Neuronal stem cell (in vitro differentiated cells): ENCODE data around the gene TRPM5.

Source experiments
- DNase-seq: peaks from one replicate; pipeline ENCODE4 v3.0.0-alpha.2; 2013; ENCODE audit warnings: low spot score
- H2AFZ ChIP-seq: one replicate; pipeline ENCODE4 v1.6.1; 2013; ENCODE audit warnings: mild to moderate bottlenecking, low read length, inconsistent platforms
- H2AK5ac ChIP-seq: 2 replicates; pipeline ENCODE4 v1.6.1; 2013; ENCODE audit warnings: low read depth, mild to moderate bottlenecking, inconsistent platforms, low read length, moderate library complexity, mixed read lengths
- H2BK120ac ChIP-seq: 2 replicates; pipeline ENCODE4 v1.6.1; 2013; ENCODE audit warnings: low read depth, mild to moderate bottlenecking, inconsistent platforms, low read length, moderate library complexity, mixed read lengths
- H2BK12ac ChIP-seq: one replicate; pipeline ENCODE4 v1.6.1; 2013; ENCODE audit warnings: low read length, inconsistent platforms
- H2BK15ac ChIP-seq: 2 replicates; pipeline ENCODE4 v1.6.1; 2013; ENCODE audit warnings: mild to moderate bottlenecking, low read length, inconsistent platforms, mixed read lengths
- H2BK5ac ChIP-seq: one replicate; pipeline ENCODE4 v1.6.1; 2013; ENCODE audit warnings: inconsistent platforms, mild to moderate bottlenecking, low read length, moderate library complexity
- H3K14ac ChIP-seq: one replicate; pipeline ENCODE4 v1.6.1; 2013; ENCODE audit warnings: low read length, inconsistent platforms
- H3K18ac ChIP-seq: 2 replicates; pipeline ENCODE4 v1.6.1; 2013; ENCODE audit warnings: low read length, inconsistent platforms
- H3K23ac ChIP-seq: 2 replicates; pipeline ENCODE4 v1.6.1; 2013; ENCODE audit warnings: low read depth, mild to moderate bottlenecking, mixed read lengths, low read length, inconsistent platforms; ENCODE audit not compliant: poor library complexity
- H3K27ac ChIP-seq: replicated peaks from 3 replicates; pipeline ENCODE4 v1.5.1; 2013; ENCODE audit warnings: low read length, inconsistent platforms
- H3K27me3 ChIP-seq, 3 experiments: 2 replicates each; pipeline ENCODE4 v1.6.1; 2013; ENCODE audit warnings: low read length in 3 of 3, mild to moderate bottlenecking in 2 of 3, inconsistent platforms in 1 of 3, low read depth in 1 of 3, mixed read lengths in 1 of 3, moderate library complexity in 1 of 3; ENCODE audit not compliant: control insufficient read depth in 3 of 3, insufficient read depth in 3 of 3
- H3K36me3 ChIP-seq, 2 donors: replicated peaks in 1 of 2; 2 replicates each; pipeline ENCODE4 v1.6.1; 2013; ENCODE audit warnings: low read length in 2 of 2; ENCODE audit not compliant: control insufficient read depth in 2 of 2, insufficient read depth in 2 of 2
- H3K4ac ChIP-seq: 2 replicates; pipeline ENCODE4 v1.6.1; 2013; ENCODE audit warnings: inconsistent platforms, mild to moderate bottlenecking, low read length, moderate library complexity
- H3K4me1 ChIP-seq, 2 donors: 1 replicate in 1 of 2; 2 replicates in 1 of 2; pipeline ENCODE4 v1.6.1; 2013; ENCODE audit warnings: low read length in 2 of 2, low read depth in 1 of 2; ENCODE audit not compliant: control insufficient read depth in 2 of 2, insufficient read depth in 1 of 2
- H3K4me2 ChIP-seq: one replicate; pipeline ENCODE4 v1.6.1; 2013; ENCODE audit warnings: mild to moderate bottlenecking, low read length, inconsistent platforms; ENCODE audit not compliant: insufficient read depth, poor library complexity, severe bottlenecking
- H3K4me3 ChIP-seq, 2 donors: 2 replicates each; pipeline ENCODE4 v1.5.1; 2013; ENCODE audit warnings: low read length in 2 of 2, mild to moderate bottlenecking in 2 of 2, inconsistent platforms in 1 of 2, moderate library complexity in 1 of 2
- H3K79me1 ChIP-seq: one replicate; pipeline ENCODE4 v1.6.1; 2013; ENCODE audit warnings: low read depth, mild to moderate bottlenecking, inconsistent platforms, low read length, moderate library complexity
- H3K9ac ChIP-seq: one replicate; pipeline ENCODE4 v1.6.1; 2013; ENCODE audit warnings: mild to moderate bottlenecking, low read depth, low read length, inconsistent platforms; ENCODE audit not compliant: poor library complexity
- H3K9me3 ChIP-seq, 2 donors: replicated peaks in 1 of 2; 2 replicates each; pipeline versions ENCODE3 to v1.6.1; 2013; ENCODE audit warnings: low read length in 2 of 2, mild to moderate bottlenecking in 2 of 2, inconsistent platforms in 1 of 2, low read depth in 1 of 2, mixed read lengths in 1 of 2, moderate library complexity in 1 of 2; ENCODE audit not compliant: control insufficient read depth in 2 of 2, insufficient read depth in 1 of 2
- H4K8ac ChIP-seq: one replicate; pipeline ENCODE4 v1.6.1; 2013; ENCODE audit warnings: low read depth, mild to moderate bottlenecking, inconsistent platforms, low read length, moderate library complexity
- H4K91ac ChIP-seq: one replicate; pipeline ENCODE4 v1.6.1; 2013; ENCODE audit warnings: low read length, low read depth, mild to moderate bottlenecking, inconsistent platforms; ENCODE audit not compliant: poor library complexity
- WGBS, 2 donors: extraction: QIAGEN DNeasy Blood & Tissue Kit; methylation state at CpG; one replicate each; pipeline ENCODE4 v1.1.7; 2013; ENCODE audit warnings: missing lambda C conversion rate in 2 of 2, mixed read lengths in 1 of 2; ENCODE audit not compliant: insufficient read length in 2 of 2, insufficient replicate concordance in 1 of 2; ENCODE audit errors: extremely low coverage in 2 of 2; 5-methylcytosine and 5-hydroxymethylcytosine counted together

Gene TRPM5

DNA sequence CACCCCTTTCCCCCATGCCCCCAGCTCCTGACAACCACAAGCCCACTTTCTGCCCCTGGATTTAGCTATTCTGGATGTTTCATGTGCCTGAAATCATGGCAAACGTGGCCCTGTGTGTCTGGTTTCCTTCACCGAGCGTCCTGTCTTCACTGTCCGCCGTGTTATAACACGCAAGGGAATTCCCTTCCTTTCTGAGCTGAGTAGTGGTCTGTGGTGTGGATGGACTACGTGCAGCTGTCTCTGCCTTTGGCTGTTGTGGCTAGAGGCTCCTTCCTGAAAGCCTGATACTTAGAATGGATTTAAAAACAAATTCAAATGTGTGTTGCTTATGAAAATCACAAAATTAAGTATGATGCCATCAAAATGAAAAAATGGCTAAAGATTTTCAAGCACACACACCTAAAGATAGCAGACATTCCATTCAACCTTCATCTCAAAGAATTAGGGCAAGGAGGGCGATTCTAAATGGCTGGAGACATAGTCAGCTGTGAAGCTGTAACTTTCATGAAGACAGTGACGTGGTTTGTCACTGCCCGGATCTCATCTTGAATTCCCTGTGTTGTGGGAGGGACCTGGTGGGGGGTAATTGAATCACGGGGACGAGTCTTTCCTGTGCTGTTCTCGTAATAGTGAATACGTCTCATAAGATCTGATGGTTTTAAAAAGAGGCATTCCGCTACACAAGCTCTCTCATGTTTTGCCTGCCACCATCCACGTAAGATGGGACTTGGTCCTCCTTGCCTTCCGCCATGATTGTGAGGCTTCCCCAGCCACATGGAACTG, 31.0 kb upstream of the TRPM5 start:
- Histone ChIP-seq H2BK15ac (no peak overlapping the region), H3K4ac (no peak overlapping the region), H3K14ac (no peak overlapping the region), H3K4me1 (no peaks in the 10 kb centered on the region), H3K27me3 (peaks cover 0 to 2% (median 0%) of the 10 kb centered on the region in 3 experiments), H2BK5ac (no peak overlapping the region), H3K27ac (no peak overlapping the region), H3K79me1 (no peaks in the 10 kb centered on the region), H3K4me3 (no peak overlapping the region), H2AFZ (no peak overlapping the region), H3K9ac (no peak overlapping the region), H4K91ac (no peak overlapping the region), H3K23ac (no peak overlapping the region), H2BK12ac (no peak overlapping the region), H3K9me3 (peaks cover 0 to 8% of the 10 kb centered on the region in 2 donors), H3K36me3 (peaks cover 0 to 2% of the 10 kb centered on the region in 2 donors), H2BK120ac (no peak overlapping the region), H3K18ac (no peak overlapping the region), H3K4me2 (no peak overlapping the region), H4K8ac (no peak overlapping the region), H2AK5ac (no peak overlapping the region)
- WGBS, 2 donors = no CpG with 5 or more reads among the region's 17 CpGs
- DNase-seq = no peak

DNA sequence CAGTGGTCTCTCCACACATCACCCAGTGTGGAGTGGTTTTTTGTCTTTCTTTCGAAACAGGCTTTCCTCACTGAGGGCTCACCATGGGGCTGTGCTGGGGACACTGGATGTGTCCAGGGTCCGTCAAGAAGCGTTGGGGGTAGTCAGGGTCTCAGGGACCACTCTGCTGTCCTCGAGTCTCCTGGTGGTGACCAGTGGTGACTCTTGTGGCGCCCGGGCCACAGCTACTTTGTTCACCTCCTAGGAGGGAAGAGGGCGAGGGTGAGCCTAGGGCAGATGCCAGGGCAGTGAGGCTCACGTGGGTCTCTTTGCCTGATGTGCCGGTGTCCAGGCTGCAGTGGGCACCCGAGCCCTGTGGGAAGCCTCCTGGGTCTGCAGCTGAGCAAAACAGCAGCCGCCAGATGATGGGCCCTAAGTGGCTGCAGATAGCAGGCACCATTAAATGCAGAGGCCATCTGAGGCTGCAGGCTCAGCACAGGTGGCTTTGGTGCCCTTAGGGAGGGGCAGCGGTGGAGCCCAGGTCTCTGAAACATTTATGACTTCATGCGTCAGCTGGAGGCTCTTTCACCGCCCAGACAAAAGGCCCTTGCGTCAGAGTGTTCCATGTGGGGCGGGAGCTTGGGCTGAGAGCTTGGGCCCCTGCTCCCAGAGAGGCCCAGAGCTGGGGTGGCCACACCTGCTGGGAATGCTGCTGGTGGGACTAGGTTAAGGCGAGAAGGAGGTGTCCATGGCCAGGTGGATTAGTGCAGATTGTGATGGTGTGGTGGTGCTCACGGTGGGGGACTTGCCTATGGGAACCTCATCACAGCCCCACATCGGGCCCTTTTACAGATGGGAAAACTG, 30.0 kb upstream of the TRPM5 start:
- no peak overlapping the region for H2BK12ac ChIP-seq
- H2AFZ ChIP-seq = no peak overlapping the region
- peaks cover 0 to 2% (median 0%) of the 10 kb centered on the region in 3 experiments for H3K27me3 ChIP-seq
- H3K4me3 ChIP-seq = no peak overlapping the region
- H3K18ac ChIP-seq = peak overlapping the region; percentile 83
- H3K23ac ChIP-seq = no peak overlapping the region
- no peak overlapping the region for H4K8ac ChIP-seq
- no peak overlapping the region for H2BK120ac ChIP-seq
- peak overlapping the region; percentile 82 for H3K14ac ChIP-seq
- H3K79me1 ChIP-seq = no peaks in the 10 kb centered on the region
- DNase-seq = no peak
- no peak overlapping the region for H3K27ac ChIP-seq
- H2BK5ac ChIP-seq = peak overlapping the region; percentile 42
- H3K9me3 ChIP-seq = peaks cover 0 to 7% of the 10 kb centered on the region in 2 donors
- no peak overlapping the region for H3K4me2 ChIP-seq
- no peak overlapping the region for H3K4ac ChIP-seq
- no peak overlapping the region for H4K91ac ChIP-seq
- no peak overlapping the region for H3K9ac ChIP-seq
- no peak overlapping the region for H2AK5ac ChIP-seq
- peaks cover 0 to 2% of the 10 kb centered on the region in 2 donors for H3K36me3 ChIP-seq
- peak overlapping the region; percentile 5 for H2BK15ac ChIP-seq
- H3K4me1 ChIP-seq = no peaks in the 10 kb centered on the region
- WGBS, 2 donors = no CpG with 5 or more reads among the region's 19 CpGs

DNA sequence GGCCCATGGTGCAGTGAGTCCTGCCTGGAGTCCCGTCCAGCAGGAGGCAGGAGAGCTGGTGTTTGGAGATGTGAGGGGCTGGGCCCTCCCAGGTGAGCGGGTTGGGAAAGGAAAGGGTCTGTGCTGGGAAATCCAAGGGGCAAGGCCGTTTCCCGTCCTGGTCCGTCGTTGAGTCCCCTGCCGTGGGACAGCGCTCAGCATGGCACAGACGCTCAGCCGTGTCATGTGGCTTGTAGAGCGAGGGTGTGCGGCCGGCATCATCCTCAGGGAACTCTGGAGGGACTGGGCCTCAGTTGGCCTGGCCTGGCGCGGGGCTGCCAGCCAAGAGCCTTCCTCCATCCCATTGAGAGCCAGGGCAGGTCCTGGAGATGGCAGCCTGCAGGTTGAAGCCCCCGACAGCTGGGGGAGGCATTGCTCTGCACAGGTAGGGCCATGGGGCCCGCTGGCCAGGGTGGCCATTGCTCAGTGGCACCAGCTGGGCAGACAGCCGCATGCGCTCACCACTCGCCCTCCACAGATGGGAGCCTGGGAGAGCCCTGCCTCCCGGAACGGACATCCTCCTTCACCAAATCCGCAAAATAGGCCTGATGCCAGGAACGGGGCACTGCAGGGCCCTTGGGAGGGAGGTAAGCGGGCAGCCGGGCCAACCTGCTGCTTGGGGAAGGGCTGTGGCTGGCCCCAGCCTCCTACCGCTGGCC, 29.2 kb upstream of the TRPM5 start:
- no peak overlapping the region for H4K8ac ChIP-seq
- peak overlapping the region; percentile 42 for H2BK5ac ChIP-seq
- peak overlapping the region; percentile 50 for H3K9ac ChIP-seq
- no peak for DNase-seq
- H3K4ac ChIP-seq = no peak overlapping the region
- peak overlapping the region; percentile 83 for H3K18ac ChIP-seq
- H3K23ac ChIP-seq = peak overlapping the region; percentile 69
- H3K4me1 ChIP-seq = no peaks in the 10 kb centered on the region
- no peak overlapping the region for H3K27ac ChIP-seq
- peaks cover 0 to 7% of the 10 kb centered on the region in 2 donors for H3K9me3 ChIP-seq
- no peak overlapping the region for H2AFZ ChIP-seq
- peaks cover 0 to 2% of the 10 kb centered on the region in 2 donors for H3K36me3 ChIP-seq
- H4K91ac ChIP-seq = no peak overlapping the region
- peak overlapping the region; percentile 88 for H2AK5ac ChIP-seq
- no CpG with 5 or more reads among the region's 27 CpGs for WGBS, 2 donors
- H3K4me2 ChIP-seq = no peak overlapping the region
- H2BK12ac ChIP-seq = no peak overlapping the region
- no peaks in the 10 kb centered on the region for H3K79me1 ChIP-seq
- no peak overlapping the region for H3K4me3 ChIP-seq
- H2BK120ac ChIP-seq = no peak overlapping the region
- H3K14ac ChIP-seq = peak overlapping the region; percentile 82
- H2BK15ac ChIP-seq = peak overlapping the region; percentile 5
- H3K27me3 ChIP-seq = peaks cover 0 to 2% (median 0%) of the 10 kb centered on the region in 3 experiments
